Caco-2 (cell line): ENCODE results near the gene HIVEP3. TPM values are rescaled to one million over a fixed set of nuclear protein-coding genes. Genes with fewer than 3 reads are reported as not detected.

Source experiments
- BruUV-seq: library from RNA; stranded (reverse); fragments of 400-500 nt; replicated peaks from 2 replicates; lab custom pipeline; 2021; lab: Mats Ljungman, UMichigan
- CTCF ChIA-PET: fragments of 300-600 bp; sonication (Branson Sonifier 250); formaldehyde crosslinking; loops from one replicate; lab custom pipeline; 2022; ENCODE audit warnings: antibody characterized with exemption; lab: Charles Lee
- POLR2A ChIA-PET: fragments of 300-600 bp; sonication (Branson Sonifier 250); formaldehyde crosslinking; loops from one replicate; lab custom pipeline; 2022; ENCODE audit warnings: antibody characterized with exemption; lab: Charles Lee
- DNase-seq, 2 experiments: peaks; one replicate each; pipeline versions ENCODE4 v3.0.0 to v3.0.0-alpha.2; 2020 to 2022
- H3K27me3 ChIP-seq: replicated peaks from 2 replicates; pipeline ENCODE4 v1.6.0; 2011; ENCODE audit warnings: low read length; ENCODE audit not compliant: control insufficient read depth, insufficient read depth
- H3K36me3 ChIP-seq: 2 replicates; pipeline ENCODE4 v1.5.1; 2011; ENCODE audit warnings: low read length; ENCODE audit not compliant: control insufficient read depth, insufficient read depth
- H3K4me1 ChIP-seq: fragments of 250-450 bp; sonication (Bioruptor Pico); 2 replicates; pipeline ENCODE4 v1.5.1; 2020; ENCODE audit warnings: mild to moderate bottlenecking
- H3K4me3 ChIP-seq: 2 replicates; pipeline ENCODE4 v1.5.1; 2011; ENCODE audit warnings: low read depth, mild to moderate bottlenecking, control low read depth, low read length
- H3K9me3 ChIP-seq: fragments of 250-450 bp; sonication (Bioruptor Pico); 2 replicates; pipeline ENCODE4 v1.5.1; 2020; ENCODE audit warnings: mild to moderate bottlenecking, moderate library complexity
- H3K27ac Mint-ChIP-seq: one replicate; pipeline ENCODE4 v1.8.0; 2022; ENCODE audit warnings: mixed read lengths; ENCODE audit not compliant: unreplicated experiment
- H3K27me3 Mint-ChIP-seq: one replicate; pipeline ENCODE4 v1.8.0; 2022; ENCODE audit warnings: mixed read lengths; ENCODE audit not compliant: insufficient read depth, unreplicated experiment
- H3K36me3 Mint-ChIP-seq: one replicate; pipeline ENCODE4 v1.8.0; 2022; ENCODE audit warnings: mild to moderate bottlenecking, mixed read lengths; ENCODE audit not compliant: insufficient read depth, unreplicated experiment
- H3K4me1 Mint-ChIP-seq: one replicate; pipeline ENCODE4 v1.8.0; 2022; ENCODE audit warnings: low read depth, mixed read lengths; ENCODE audit not compliant: unreplicated experiment
- H3K4me3 Mint-ChIP-seq: one replicate; pipeline ENCODE4 v1.8.0; 2022; ENCODE audit warnings: mild to moderate bottlenecking, moderate library complexity, mixed read lengths; ENCODE audit not compliant: unreplicated experiment
- H3K9me3 Mint-ChIP-seq: one replicate; pipeline ENCODE4 v1.8.0; 2022; ENCODE audit warnings: mixed read lengths; ENCODE audit not compliant: unreplicated experiment
- CTCF ChIP-seq, 2 experiments: fragments of 200-600 bp in 1 of 2; IDR thresholded peaks; 1 replicate in 1 of 2; 2 replicates in 1 of 2; pipeline versions ENCODE4 v1.5.1 to v1.8.0; 2011 to 2022; ENCODE audit warnings: antibody characterized with exemption in 1 of 2, control low read depth in 1 of 2, inconsistent platforms in 1 of 2, low read depth in 1 of 2, low read length in 1 of 2, mild to moderate bottlenecking in 1 of 2, moderate library complexity in 1 of 2; ENCODE audit not compliant: insufficient read depth in 1 of 2, severe bottlenecking in 1 of 2, unreplicated experiment in 1 of 2
- intact Hi-C: fragments of 100-400 bp; cut with micrococcal nuclease; formaldehyde crosslinking; loops from one replicate; pipeline ENCODE4 v1.10.0; 2022; ENCODE audit not compliant: unreplicated experiment
- total RNA-seq: library from RNA; stranded (reverse); gene quantifications from 2 replicates; pipeline ENCODE4 v1.2.3, GENCODE V29; 2022

HIVEP3 gene
- total RNA-seq, 1 experiment from 2014 or later: 0.25 TPM

- Histone ChIP-seq H3K36me3 (no peaks in the 10 kb centered on the region), H3K27me3 (no peaks in the 10 kb centered on the region), H3K4me3 (no peak overlapping the region), H3K4me1 (peaks cover 36% of the 10 kb centered on the region), H3K9me3 (no peaks in the 10 kb centered on the region)
- no peaks in the 10 kb centered on the region for H3K36me3 Mint-ChIP-seq
- H3K27me3 Mint-ChIP-seq: no peaks in the 10 kb centered on the region
- ChIA-PET CTCF (interaction anchor here (1.0 kb wide), 2 partner anchors 9 to 175 kb away, joined by 3 to 5 read pairs; no protein-coding TSS in a partner anchor), POLR2A (no interaction called here)
- H3K27ac Mint-ChIP-seq: no peak overlapping the region
- DNase-seq: peak; percentile 39 to 52
- no peak overlapping the region for H3K4me3 Mint-ChIP-seq
- intact Hi-C loops: no loop called here
- TF ChIP-seq CTCF (IDR thresholded peaks at IDR 0.05; ENCODE audit: insufficient read depth in 1 of 2, low read depth in 1 of 2, low read length in 1 of 2, severe bottlenecking in 1 of 2, unreplicated experiment in 1 of 2): peak; percentile 26 to 53
- BruUV-seq: no TSS peak
- H3K4me1 Mint-ChIP-seq: no peaks in the 10 kb centered on the region
- peaks cover 10% of the 10 kb centered on the region for H3K9me3 Mint-ChIP-seq
Observed at GRCh38 chr1:41492341-41492848, 426.3 kb downstream of the HIVEP3 start.

DNA sequence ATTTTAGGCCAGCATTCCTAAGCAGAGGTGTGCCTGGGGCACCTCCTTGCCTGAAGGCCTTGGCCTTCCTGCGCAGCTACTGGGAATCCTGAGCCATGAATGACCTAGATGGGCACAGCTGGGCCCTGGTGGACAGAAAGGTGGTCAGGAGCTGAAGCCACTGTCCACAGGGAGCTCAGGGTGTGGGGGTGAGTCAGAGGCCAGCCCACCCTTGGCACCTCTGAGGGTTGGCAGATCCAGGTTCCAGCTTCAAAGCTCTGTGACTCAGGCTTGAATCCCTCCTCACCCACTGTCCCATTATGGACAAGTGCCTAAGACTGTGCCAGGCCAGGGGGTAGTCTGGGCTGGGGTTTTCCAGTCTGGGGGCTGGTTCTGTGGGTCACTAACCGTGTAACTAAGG is 427.8 kb downstream of the HIVEP3 start:
- Histone ChIP-seq H3K27me3 (no peaks in the 10 kb centered on the region), H3K4me3 (no peak overlapping the region), H3K9me3 (no peaks in the 10 kb centered on the region), H3K4me1 (peaks cover 40% of the 10 kb centered on the region), H3K36me3 (no peaks in the 10 kb centered on the region)
- Mint-ChIP-seq H3K27me3 (no peaks in the 10 kb centered on the region), H3K27ac (peak overlapping the region; percentile 53), H3K36me3 (peaks cover 4% of the 10 kb centered on the region), H3K9me3 (peaks cover 10% of the 10 kb centered on the region), H3K4me1 (peaks cover 10% of the 10 kb centered on the region), H3K4me3 (no peak overlapping the region)
- intact Hi-C loops: no loop called here
- no peak for DNase-seq
- no peak for TF ChIP-seq CTCF (IDR thresholded peaks at IDR 0.05; ENCODE audit: insufficient read depth in 1 of 2, low read depth in 1 of 2, low read length in 1 of 2, severe bottlenecking in 1 of 2, unreplicated experiment in 1 of 2)
- CTCF ChIA-PET: no interaction called here
- BruUV-seq: no TSS peak
- POLR2A ChIA-PET: no interaction called here

DNA sequence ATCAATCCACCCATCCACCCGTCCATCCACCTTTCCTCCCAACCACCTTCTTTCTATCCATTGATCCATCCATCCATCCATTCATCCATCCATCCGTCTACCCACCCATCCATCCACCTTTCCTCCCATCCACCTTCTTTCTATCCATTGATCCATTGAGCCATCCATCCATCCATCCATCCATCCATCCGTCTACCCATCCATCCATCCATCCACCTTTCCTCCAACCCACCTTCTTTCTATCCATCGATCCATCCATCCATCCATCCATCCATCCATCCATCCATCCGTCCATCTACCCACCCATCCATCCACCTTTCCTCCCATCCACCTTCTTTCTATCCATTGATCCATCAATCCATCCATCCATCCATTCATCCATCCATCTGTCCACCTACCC is 429.2 kb downstream of the HIVEP3 start:
- H3K4me3 ChIP-seq: no peak overlapping the region
- no TSS peak for BruUV-seq
- POLR2A ChIA-PET: no interaction called here
- no peak for TF ChIP-seq CTCF (IDR thresholded peaks at IDR 0.05; ENCODE audit: insufficient read depth in 1 of 2, low read depth in 1 of 2, low read length in 1 of 2, severe bottlenecking in 1 of 2, unreplicated experiment in 1 of 2)
- H3K9me3 ChIP-seq: no peaks in the 10 kb centered on the region
- CTCF ChIA-PET: no interaction called here
- DNase-seq: no peak
- H3K27me3 Mint-ChIP-seq: no peaks in the 10 kb centered on the region
- peaks cover 11% of the 10 kb centered on the region for H3K4me1 Mint-ChIP-seq
- no peak overlapping the region for H3K4me3 Mint-ChIP-seq
- peaks cover 4% of the 10 kb centered on the region for H3K36me3 Mint-ChIP-seq
- H3K27me3 ChIP-seq: no peaks in the 10 kb centered on the region
- peaks cover 40% of the 10 kb centered on the region for H3K4me1 ChIP-seq
- intact Hi-C loops: no loop called here
- H3K27ac Mint-ChIP-seq: no peak overlapping the region
- no peaks in the 10 kb centered on the region for H3K36me3 ChIP-seq
- peaks cover 10% of the 10 kb centered on the region for H3K9me3 Mint-ChIP-seq
